WI38 (cell line): ENCODE data around the gene NHLRC2.

Source experiments
- H3K4me3 ChIP-seq: 2 replicates; pipeline ENCODE4 v1.5.1; 2011; ENCODE audit warnings: low read depth, mild to moderate bottlenecking, control low read depth, low read length
- CTCF ChIP-seq: IDR thresholded peaks from 2 replicates; pipeline ENCODE4 v1.5.1; 2012; ENCODE audit warnings: low read depth, mild to moderate bottlenecking, control low read depth, low read length

Gene NHLRC2

GRCh38 chr10:113894581-113894980, 40.1 kb downstream of the NHLRC2 start:
- no peak for TF ChIP-seq CTCF
- H3K4me3 ChIP-seq: no peak overlapping the region

- H3K4me3 ChIP-seq: no peak overlapping the region
- no peak for TF ChIP-seq CTCF
Measured at GRCh38 chr10:113895018-113895417, 40.6 kb downstream of the NHLRC2 start.

- H3K4me3 ChIP-seq: no peak overlapping the region
- TF ChIP-seq CTCF: no peak
Measured at GRCh38 chr10:113897693-113898618, 43.5 kb downstream of the NHLRC2 start.

GRCh38 chr10:113899952-113900598, 45.6 kb downstream of the NHLRC2 start:
- no peak overlapping the region for H3K4me3 ChIP-seq
- no peak for TF ChIP-seq CTCF

- no peak for TF ChIP-seq CTCF
- no peak overlapping the region for H3K4me3 ChIP-seq
Measured at GRCh38 chr10:113905756-113906155, 51.3 kb downstream of the NHLRC2 start.

GRCh38 chr10:113907166-113907565, 52.7 kb downstream of the NHLRC2 start:
- no peak for TF ChIP-seq CTCF
- H3K4me3 ChIP-seq: no peak overlapping the region

GRCh38 chr10:113908236-113908635, 53.8 kb downstream of the NHLRC2 start:
- H3K4me3 ChIP-seq: no peak overlapping the region
- TF ChIP-seq CTCF: no peak
